Memory B cell (primary cell): ENCODE results near the gene NEURL3.
"Not testable (repeated sequence)": the region's sequence is repeated elsewhere in the genome, so short reads cannot be mapped to it uniquely, and the experiment has no call there.

Experiments used
- ATAC-seq: fragments of 150-1000 bp; cut with Tn5 transposase; 2 replicates; pipeline ENCODE4 v1.10.0; 2021; ENCODE audit warnings: low read depth, mild to moderate bottlenecking, moderate library complexity
- DNase-seq, 2 donors: peaks; one replicate each; pipeline ENCODE4 v3.0.0; 2022; ENCODE audit warnings: low spot score in 2 of 2
- H3K27ac Mint-ChIP-seq: one replicate; pipeline ENCODE4 v1.8.0; 2022; ENCODE audit warnings: mild to moderate bottlenecking, moderate library complexity, mixed read lengths
- H3K27me3 Mint-ChIP-seq: one replicate; pipeline ENCODE4 v1.8.0; 2022; ENCODE audit warnings: mixed read lengths
- H3K36me3 Mint-ChIP-seq: one replicate; pipeline ENCODE4 v1.8.0; 2022; ENCODE audit warnings: mild to moderate bottlenecking, mixed read lengths
- H3K4me1 Mint-ChIP-seq: one replicate; pipeline ENCODE4 v1.8.0; 2022; ENCODE audit warnings: mixed read lengths
- H3K4me3 Mint-ChIP-seq: one replicate; pipeline ENCODE4 v1.8.0; 2022; ENCODE audit warnings: mild to moderate bottlenecking, moderate library complexity, mixed read lengths
- H3K9me3 Mint-ChIP-seq: one replicate; pipeline ENCODE4 v1.8.0; 2022; ENCODE audit warnings: mixed read lengths

Gene NEURL3

GRCh38 chr2:96505231-96505889, at the start of gene NEURL3:
NEURL3 (minus strand) TSS chr2:96505357; CDS start chr2:96505286, 71 bp downstream.
- Mint-ChIP-seq H3K9me3 (no peaks in the 10 kb centered on the region), H3K4me3 (no peak within 1 kb of the TSS), H3K36me3 (no peaks in the 10 kb centered on the region), H3K27ac (no peak within 1 kb of the TSS), H3K4me1 (peaks cover 22% of the 10 kb centered on the region), H3K27me3 (peaks cover 4% of the 10 kb centered on the region)
- ATAC-seq (no peak), DNase-seq (no peak)

GRCh38 chr2:96554293-96555145, 49.4 kb upstream of the NEURL3 start:
- no peak overlapping the region for H3K4me3 Mint-ChIP-seq
- H3K9me3 Mint-ChIP-seq: no peaks in the 10 kb centered on the region
- peaks cover 3% of the 10 kb centered on the region for H3K36me3 Mint-ChIP-seq
- peak; percentile 79 for ATAC-seq
- peaks cover 2% of the 10 kb centered on the region for H3K4me1 Mint-ChIP-seq
- peak; percentile 66 to 77 for DNase-seq
- no peaks in the 10 kb centered on the region for H3K27me3 Mint-ChIP-seq
- no peak overlapping the region for H3K27ac Mint-ChIP-seq

GRCh38 chr2:96553957-96554292, 48.8 kb upstream of the NEURL3 start:
- not testable (repeated sequence) for H3K27ac Mint-ChIP-seq, H3K4me1 Mint-ChIP-seq

GRCh38 chr2:96553176-96553956, 48.2 kb upstream of the NEURL3 start:
- DNase-seq (no peak), ATAC-seq (no peak)
- no peaks in the 10 kb centered on the region for H3K27me3 Mint-ChIP-seq
- H3K4me3 Mint-ChIP-seq: peak overlapping the region; percentile 32
- H3K36me3 Mint-ChIP-seq: peaks cover 3% of the 10 kb centered on the region
- H3K27ac Mint-ChIP-seq: peak overlapping the region; percentile 41
- H3K4me1 Mint-ChIP-seq: peaks cover 2% of the 10 kb centered on the region
- no peaks in the 10 kb centered on the region for H3K9me3 Mint-ChIP-seq

More at GRCh38 chr2:96553957-96554292, 48.8 kb upstream of the NEURL3 start:
- not testable (repeated sequence) for DNase-seq, H3K27me3 Mint-ChIP-seq, H3K9me3 Mint-ChIP-seq, H3K36me3 Mint-ChIP-seq, ATAC-seq
- H3K4me3 Mint-ChIP-seq: peak overlapping the region; percentile 32

GRCh38 chr2:96552315-96553175, 47.4 kb upstream of the NEURL3 start:
- peaks cover 4% of the 10 kb centered on the region for H3K36me3 Mint-ChIP-seq
- no peaks in the 10 kb centered on the region for H3K27me3 Mint-ChIP-seq
- peak overlapping the region; percentile 41 for H3K27ac Mint-ChIP-seq
- H3K9me3 Mint-ChIP-seq: no peaks in the 10 kb centered on the region
- H3K4me3 Mint-ChIP-seq: no peak overlapping the region
- peaks cover 2% of the 10 kb centered on the region for H3K4me1 Mint-ChIP-seq
- ATAC-seq (no peak), DNase-seq (no peak)

- Mint-ChIP-seq H3K4me1 (peaks cover 2% of the 10 kb centered on the region), H3K4me3 (no peak overlapping the region), H3K9me3 (no peaks in the 10 kb centered on the region), H3K36me3 (peaks cover 7% of the 10 kb centered on the region), H3K27ac (no peak overlapping the region), H3K27me3 (no peaks in the 10 kb centered on the region)
- ATAC-seq (no peak), DNase-seq (no peak)
These were observed 46.6 kb upstream of the NEURL3 start for GRCh38 chr2:96551605-96552314.

GRCh38 chr2:96550787-96551604, 45.8 kb upstream of the NEURL3 start:
- Mint-ChIP-seq H3K4me1 (peaks cover 2% of the 10 kb centered on the region), H3K9me3 (no peaks in the 10 kb centered on the region), H3K27ac (no peak overlapping the region), H3K4me3 (no peak overlapping the region), H3K27me3 (no peaks in the 10 kb centered on the region), H3K36me3 (peaks cover 7% of the 10 kb centered on the region)
- DNase-seq (no peak), ATAC-seq (no peak)

GRCh38 chr2:96549967-96550786, 45.0 kb upstream of the NEURL3 start:
- Mint-ChIP-seq H3K27ac (no peak overlapping the region), H3K4me3 (no peak overlapping the region), H3K27me3 (no peaks in the 10 kb centered on the region), H3K36me3 (peaks cover 9% of the 10 kb centered on the region), H3K9me3 (no peaks in the 10 kb centered on the region), H3K4me1 (peaks cover 2% of the 10 kb centered on the region)
- ATAC-seq (no peak), DNase-seq (no peak)

- no peaks in the 10 kb centered on the region for H3K27me3 Mint-ChIP-seq
- no peak overlapping the region for H3K27ac Mint-ChIP-seq
- no peaks in the 10 kb centered on the region for H3K9me3 Mint-ChIP-seq
- DNase-seq: no peak
- no peak overlapping the region for H3K4me3 Mint-ChIP-seq
- peaks cover 2% of the 10 kb centered on the region for H3K4me1 Mint-ChIP-seq
- H3K36me3 Mint-ChIP-seq: peaks cover 13% of the 10 kb centered on the region
- no peak for ATAC-seq
These were observed 44.3 kb upstream of the NEURL3 start for GRCh38 chr2:96549466-96549785.

- Mint-ChIP-seq H3K4me1 (peaks cover 4% of the 10 kb centered on the region), H3K27me3 (no peaks in the 10 kb centered on the region), H3K36me3 (peaks cover 13% of the 10 kb centered on the region), H3K9me3 (no peaks in the 10 kb centered on the region), H3K27ac (no peak overlapping the region), H3K4me3 (no peak overlapping the region)
- ATAC-seq (no peak), DNase-seq (no peak)
These were observed 43.7 kb upstream of the NEURL3 start for GRCh38 chr2:96548558-96549465.

- no peak for ATAC-seq
- peaks cover 8% of the 10 kb centered on the region for H3K4me1 Mint-ChIP-seq
- no peak for DNase-seq
- H3K36me3 Mint-ChIP-seq: peaks cover 17% of the 10 kb centered on the region
- no peak overlapping the region for H3K4me3 Mint-ChIP-seq
- no peaks in the 10 kb centered on the region for H3K9me3 Mint-ChIP-seq
- H3K27me3 Mint-ChIP-seq: no peaks in the 10 kb centered on the region
- H3K27ac Mint-ChIP-seq: peak overlapping the region; percentile 56
These were observed 42.6 kb upstream of the NEURL3 start for GRCh38 chr2:96547731-96548171.
